ENCODE data around the gene GH1. TPM values are rescaled to one million over a fixed set of nuclear protein-coding genes. Genes with fewer than 3 reads are reported as not detected.
A peak's percentile ranks its signal among the peaks of the same experiment; 100 is the strongest.
"Not testable (repeated sequence)": the region's sequence is repeated elsewhere in the genome, so short reads cannot be mapped to it uniquely, and the experiment has no call there.

GH1 gene
- total and polyA plus RNA-seq, 2 donors (not counting 1 experiment from before 2014, with no cell fraction given), result 1.7 to 2.3 TPM

- intact Hi-C loops (cut with micrococcal nuclease), result no loop called here
- ATAC-seq (ENCODE audit: low read depth) (no peak), DNase-seq (no peak)
- WGBS (ENCODE audit: insufficient coverage), result 88% methylated on average over 10 of the region's 12 CpGs
- Histone ChIP-seq H3K36me3 (replicated peaks in 1 of 2; ENCODE audit: control extremely low read depth in 1 of 2, control insufficient read depth in 1 of 2, extremely low read depth in 1 of 2, insufficient read depth in 2 of 2, low read length in 1 of 2) (no peaks in the 10 kb centered on the region), H3K9me3 (ENCODE audit: control extremely low read depth in 1 of 3, control insufficient read depth in 2 of 3, insufficient read depth in 1 of 3, low read length in 2 of 3) (no peaks in the 10 kb centered on the region), H3K4me2 (replicated peaks; ENCODE audit: low read depth, low read length, poor library complexity, severe bottlenecking) (no peak overlapping the region), H4K20me1 (ENCODE audit: control insufficient read depth, insufficient read depth, low read length, poor library complexity, severe bottlenecking) (no peaks in the 10 kb centered on the region), H2AFZ (ENCODE audit: insufficient read depth, low read depth, low read length, poor library complexity, severe bottlenecking) (no peak overlapping the region), H3K27me3 (replicated peaks in 1 of 4; ENCODE audit: control extremely low read depth in 1 of 4, control insufficient read depth in 3 of 4, insufficient read depth in 4 of 4, low read length in 3 of 4) (peaks cover 0 to 3% (median 0%) of the 10 kb centered on the region in 4 experiments), H3K4me1 (ENCODE audit: control insufficient read depth in 2 of 2, insufficient read depth in 2 of 2, low read length in 2 of 2) (no peaks in the 10 kb centered on the region), H3K4me3 (ENCODE audit: control extremely low read depth in 1 of 5, extremely low read depth in 1 of 5, insufficient read depth in 1 of 5, low read depth in 2 of 5, low read length in 4 of 5) (no peak overlapping the region), H3K27ac (ENCODE audit: low read length in 2 of 2) (no peak overlapping the region), H3K79me2 (ENCODE audit: control insufficient read depth, insufficient read depth, low read length) (no peaks in the 10 kb centered on the region), H3K9ac (ENCODE audit: low read length) (no peak overlapping the region)
- H3K27me3 Mint-ChIP-seq, result peaks cover 3% of the 10 kb centered on the region
- peaks cover 10% of the 10 kb centered on the region for H3K4me1 Mint-ChIP-seq
- no peaks in the 10 kb centered on the region for H3K9me3 Mint-ChIP-seq (ENCODE audit: insufficient read depth)
- TF ChIP-seq EZH2 (IDR thresholded peaks at IDR 0.05; ENCODE audit: borderline replicate concordance, insufficient read depth, low read depth, low read length, poor library complexity, severe bottlenecking) (no peak), CTCF (IDR thresholded peaks at IDR 0.05) (no peak)
- H3K27ac Mint-ChIP-seq, result no peak overlapping the region
- CTCF ChIA-PET, result interaction anchor here (0.7 to 1.1 kb wide), 2 partner anchors 38 to 828 kb away, joined by 5 to 6 read pairs; partner anchors contain the start of gene GH1
- POLR2A ChIA-PET, result no interaction called here
- H3K4me3 Mint-ChIP-seq, result no peak overlapping the region
Observed at GRCh38 chr17:63880706-63881105, 37.9 kb downstream of the GH1 start.

- intact Hi-C loops (cut with micrococcal nuclease); DNase-seq; H3K27me3 Mint-ChIP-seq; H3K4me2 ChIP-seq (replicated peaks; ENCODE audit: low read depth, low read length, poor library complexity, severe bottlenecking); H2AFZ ChIP-seq (ENCODE audit: insufficient read depth, low read depth, low read length, poor library complexity, severe bottlenecking); H4K20me1 ChIP-seq (ENCODE audit: control insufficient read depth, insufficient read depth, low read length, poor library complexity, severe bottlenecking); H3K9me3 Mint-ChIP-seq (ENCODE audit: insufficient read depth); H3K4me1 ChIP-seq (ENCODE audit: control insufficient read depth in 2 of 2, insufficient read depth in 2 of 2, low read length in 2 of 2); H3K9ac ChIP-seq (ENCODE audit: low read length); H3K9me3 ChIP-seq (ENCODE audit: control extremely low read depth in 1 of 3, control insufficient read depth in 2 of 3, insufficient read depth in 1 of 3, low read length in 2 of 3); H3K79me2 ChIP-seq (ENCODE audit: control insufficient read depth, insufficient read depth, low read length); POLR2A ChIA-PET; H3K27ac ChIP-seq (ENCODE audit: low read length in 2 of 2); H3K27me3 ChIP-seq (replicated peaks in 1 of 4; ENCODE audit: control extremely low read depth in 1 of 4, control insufficient read depth in 3 of 4, insufficient read depth in 4 of 4, low read length in 3 of 4); H3K36me3 ChIP-seq (replicated peaks in 1 of 2; ENCODE audit: control extremely low read depth in 1 of 2, control insufficient read depth in 1 of 2, extremely low read depth in 1 of 2, insufficient read depth in 2 of 2, low read length in 1 of 2); H3K4me3 ChIP-seq (ENCODE audit: control extremely low read depth in 1 of 5, extremely low read depth in 1 of 5, insufficient read depth in 1 of 5, low read depth in 2 of 5, low read length in 4 of 5): not testable (repeated sequence)
- peaks cover 10% of the 10 kb centered on the region for H3K4me1 Mint-ChIP-seq
- 49% methylated on average over 6 of the region's 9 CpGs for WGBS (ENCODE audit: insufficient coverage)
- H3K27ac Mint-ChIP-seq, result peak overlapping the region; percentile 44
- ATAC-seq (ENCODE audit: low read depth), result peak; percentile 35
- H3K4me3 Mint-ChIP-seq, result peak overlapping the region; percentile 47
- CTCF ChIA-PET, result interaction anchor here (0.6 to 2.1 kb wide), 2 partner anchors 13 to 24 kb away, joined by 3 to 10 read pairs; no protein-coding TSS in a partner anchor
Observed at GRCh38 chr17:63878413-63878812, 40.2 kb downstream of the GH1 start.

GRCh38 chr17:63874693-63875092 lies 43.9 kb downstream of the GH1 start:
- H2AFZ ChIP-seq (ENCODE audit: insufficient read depth, low read depth, low read length, poor library complexity, severe bottlenecking); H3K79me2 ChIP-seq (ENCODE audit: control insufficient read depth, insufficient read depth, low read length); intact Hi-C loops (cut with micrococcal nuclease); H3K4me2 ChIP-seq (replicated peaks; ENCODE audit: low read depth, low read length, poor library complexity, severe bottlenecking); ATAC-seq (ENCODE audit: low read depth); H3K27ac Mint-ChIP-seq; H3K9me3 ChIP-seq (ENCODE audit: control extremely low read depth in 1 of 3, control insufficient read depth in 2 of 3, insufficient read depth in 1 of 3, low read length in 2 of 3); H3K27me3 ChIP-seq (replicated peaks in 1 of 4; ENCODE audit: control extremely low read depth in 1 of 4, control insufficient read depth in 3 of 4, insufficient read depth in 4 of 4, low read length in 3 of 4); H3K27ac ChIP-seq (ENCODE audit: low read length in 2 of 2); H4K20me1 ChIP-seq (ENCODE audit: control insufficient read depth, insufficient read depth, low read length, poor library complexity, severe bottlenecking); POLR2A ChIA-PET; H3K9ac ChIP-seq (ENCODE audit: low read length); H3K27me3 Mint-ChIP-seq; CTCF ChIA-PET; H3K9me3 Mint-ChIP-seq (ENCODE audit: insufficient read depth); H3K4me3 Mint-ChIP-seq; DNase-seq; H3K36me3 ChIP-seq (replicated peaks in 1 of 2; ENCODE audit: control extremely low read depth in 1 of 2, control insufficient read depth in 1 of 2, extremely low read depth in 1 of 2, insufficient read depth in 2 of 2, low read length in 1 of 2); H3K4me3 ChIP-seq (ENCODE audit: control extremely low read depth in 1 of 5, extremely low read depth in 1 of 5, insufficient read depth in 1 of 5, low read depth in 2 of 5, low read length in 4 of 5); H3K4me1 ChIP-seq (ENCODE audit: control insufficient read depth in 2 of 2, insufficient read depth in 2 of 2, low read length in 2 of 2): not testable (repeated sequence)
- H3K4me1 Mint-ChIP-seq, result peaks cover 10% of the 10 kb centered on the region
- no CpG with 5 or more reads among the region's 6 CpGs for WGBS (ENCODE audit: insufficient coverage)
